PC-9 (cell line): ENCODE results near the gene PTBP2. TPM values are rescaled to one million over a fixed set of nuclear protein-coding genes. Genes with fewer than 3 reads are reported as not detected.

Source experiments
- BruUV-seq: library from RNA; stranded (reverse); fragments of 400-500 nt; replicated peaks from 2 replicates; lab custom pipeline; 2021; lab: Mats Ljungman, UMichigan
- CTCF ChIA-PET: fragments of 300-600 bp; sonication (Branson Sonifier 250); formaldehyde crosslinking; loops from one replicate; lab custom pipeline; 2022; ENCODE audit warnings: antibody characterized with exemption; lab: Charles Lee
- POLR2A ChIA-PET: fragments of 300-600 bp; sonication (Branson Sonifier 250); formaldehyde crosslinking; loops from one replicate; lab custom pipeline; 2022; ENCODE audit warnings: antibody characterized with exemption; ENCODE audit not compliant: unreplicated experiment; lab: Charles Lee
- DNase-seq, 2 experiments: peaks; one replicate each; pipeline versions ENCODE4 v3.0.0 to v3.0.0-alpha.2; 2015 to 2022; ENCODE audit warnings: mixed read lengths in 1 of 2
- H2AFZ ChIP-seq: fragments of 200-600 bp; sonication (generic); 2 replicates; pipeline ENCODE4 v1.8.1; 2017; ENCODE audit warnings: antibody characterized with exemption
- H3F3A ChIP-seq: fragments of 200-600 bp; sonication (generic); 2 replicates; pipeline ENCODE4 v1.8.1; 2017; ENCODE audit warnings: antibody characterized with exemption, mild to moderate bottlenecking, low read depth; ENCODE audit not compliant: insufficient read depth
- H3K27ac ChIP-seq: fragments of 200-600 bp; sonication (generic); 2 replicates; pipeline ENCODE4 v1.6.1; 2016; ENCODE audit warnings: mixed run types
- H3K27me3 ChIP-seq: fragments of 200-600 bp; sonication (generic); 2 replicates; pipeline ENCODE4 v1.6.1; 2016; ENCODE audit warnings: low read depth, mixed run types; ENCODE audit not compliant: insufficient read depth
- H3K36me3 ChIP-seq: fragments of 200-600 bp; sonication (generic); 2 replicates; pipeline ENCODE4 v1.6.1; 2016; ENCODE audit warnings: low read depth, mixed run types
- H3K4me1 ChIP-seq: fragments of 200-600 bp; sonication (generic); replicated peaks from 2 replicates; pipeline ENCODE4 v1.6.1; 2016; ENCODE audit warnings: mixed run types; ENCODE audit not compliant: insufficient read depth
- H3K4me2 ChIP-seq: fragments of 200-600 bp; sonication (generic); 2 replicates; pipeline ENCODE4 v1.6.1; 2017; ENCODE audit warnings: mixed run types
- H3K4me3 ChIP-seq: fragments of 200-600 bp; sonication (generic); 2 replicates; pipeline ENCODE4 v1.6.1; 2016; ENCODE audit warnings: mixed run types
- H3K79me2 ChIP-seq: fragments of 200-600 bp; sonication (generic); 2 replicates; pipeline ENCODE4 v1.6.1; 2017; ENCODE audit warnings: low read depth, mixed run types
- H3K9me2 ChIP-seq: fragments of 200-600 bp; sonication (generic); 2 replicates; pipeline ENCODE4 v1.8.1; 2017; ENCODE audit warnings: mild to moderate bottlenecking; ENCODE audit not compliant: insufficient read depth
- H3K9me3 ChIP-seq: fragments of 200-600 bp; sonication (generic); 2 replicates; pipeline ENCODE4 v1.8.1; 2016; ENCODE audit warnings: low read depth; ENCODE audit not compliant: insufficient read depth
- H4K20me1 ChIP-seq: fragments of 200-600 bp; sonication (generic); 2 replicates; pipeline ENCODE4 v1.8.1; 2017; ENCODE audit not compliant: insufficient read depth
- EZH2 ChIP-seq: fragments of 200-600 bp; sonication (generic); IDR thresholded peaks from 2 replicates; pipeline ENCODE4 v1.8.0; 2017; ENCODE audit warnings: antibody characterized with exemption, low read depth
- intact Hi-C: fragments of 100-400 bp; cut with micrococcal nuclease; formaldehyde crosslinking; loops from one replicate; pipeline ENCODE4 v1.10.0; 2022; ENCODE audit not compliant: unreplicated experiment
- total RNA-seq: library from RNA; stranded (reverse); gene quantifications from 2 replicates; pipeline ENCODE4 v1.2.3, GENCODE V29; 2021
- TF ChIP-seq, protein P1 (sequence below): fragments of 200-600 bp; sonication (generic); conservative IDR thresholded peaks from 2 replicates; pipeline ENCODE4 v1.6.1; 2017; ENCODE audit warnings: mixed run types, antibody characterized with exemption, mild to moderate bottlenecking, moderate library complexity

Gene PTBP2
- total RNA-seq, 1 experiment from 2014 or later = 14.0 TPM

DNA sequence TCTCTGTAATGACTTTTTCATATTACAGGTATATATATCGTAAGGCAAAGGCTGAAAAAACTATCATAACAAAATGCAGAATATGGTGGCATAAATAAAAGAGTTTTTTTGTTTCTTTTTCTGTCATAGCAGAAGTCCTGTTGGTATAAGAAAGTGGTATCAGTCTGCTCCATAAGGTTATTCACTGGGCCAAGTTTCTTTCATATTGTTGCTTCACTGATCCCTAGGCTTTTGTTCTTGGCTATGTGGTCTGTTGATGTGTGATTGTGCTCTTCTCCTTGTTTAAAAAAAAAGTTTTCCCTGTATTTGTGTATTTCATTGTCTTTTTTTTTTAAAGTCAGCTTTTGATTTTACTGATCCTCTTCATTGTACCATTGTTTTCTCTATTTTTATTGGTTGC is 26.0 kb downstream of the PTBP2 start:
- Histone ChIP-seq H2AFZ (no peak overlapping the region), H3K79me2 (peaks cover 75% of the 10 kb centered on the region), H4K20me1 (peaks cover 40% of the 10 kb centered on the region), H3K27me3 (no peaks in the 10 kb centered on the region), H3K27ac (no peak overlapping the region), H3K4me3 (no peak overlapping the region), H3K4me2 (no peak overlapping the region), H3K9me3 (no peaks in the 10 kb centered on the region), H3K9me2 (no peaks in the 10 kb centered on the region; the same call in 1 of the 2 replicates), H3K4me1 (no peaks in the 10 kb centered on the region), H3F3A (no peaks in the 10 kb centered on the region), H3K36me3 (peaks cover 13% of the 10 kb centered on the region)
- intact Hi-C loops = no loop called here
- POLR2A ChIA-PET = no interaction called here
- no TSS peak for BruUV-seq
- CTCF ChIA-PET = no interaction called here
- TF ChIP-seq EZH2 = no peak
- TF ChIP-seq, protein P1, sequence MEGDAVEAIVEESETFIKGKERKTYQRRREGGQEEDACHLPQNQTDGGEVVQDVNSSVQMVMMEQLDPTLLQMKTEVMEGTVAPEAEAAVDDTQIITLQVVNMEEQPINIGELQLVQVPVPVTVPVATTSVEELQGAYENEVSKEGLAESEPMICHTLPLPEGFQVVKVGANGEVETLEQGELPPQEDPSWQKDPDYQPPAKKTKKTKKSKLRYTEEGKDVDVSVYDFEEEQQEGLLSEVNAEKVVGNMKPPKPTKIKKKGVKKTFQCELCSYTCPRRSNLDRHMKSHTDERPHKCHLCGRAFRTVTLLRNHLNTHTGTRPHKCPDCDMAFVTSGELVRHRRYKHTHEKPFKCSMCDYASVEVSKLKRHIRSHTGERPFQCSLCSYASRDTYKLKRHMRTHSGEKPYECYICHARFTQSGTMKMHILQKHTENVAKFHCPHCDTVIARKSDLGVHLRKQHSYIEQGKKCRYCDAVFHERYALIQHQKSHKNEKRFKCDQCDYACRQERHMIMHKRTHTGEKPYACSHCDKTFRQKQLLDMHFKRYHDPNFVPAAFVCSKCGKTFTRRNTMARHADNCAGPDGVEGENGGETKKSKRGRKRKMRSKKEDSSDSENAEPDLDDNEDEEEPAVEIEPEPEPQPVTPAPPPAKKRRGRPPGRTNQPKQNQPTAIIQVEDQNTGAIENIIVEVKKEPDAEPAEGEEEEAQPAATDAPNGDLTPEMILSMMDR = no peak
- no peak for DNase-seq

DNA sequence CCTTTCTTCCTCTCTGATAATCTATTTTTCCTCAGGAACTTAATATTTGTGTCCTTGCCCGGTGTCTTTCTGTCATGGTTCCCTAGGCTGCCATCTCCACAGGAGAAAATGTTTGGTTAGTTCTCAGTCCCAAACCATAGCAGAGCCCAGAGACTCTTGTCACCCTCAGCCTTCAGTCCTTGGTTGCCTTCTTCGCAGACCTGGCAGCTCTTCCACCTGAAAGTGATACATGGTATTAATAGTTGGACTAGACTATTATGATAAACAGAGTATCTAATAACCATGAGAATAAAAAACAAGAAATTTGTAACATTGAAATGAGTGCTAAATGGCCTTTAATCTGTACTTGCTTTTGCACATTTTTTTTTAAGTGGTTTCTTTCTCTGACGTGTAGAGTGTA is 26.5 kb downstream of the PTBP2 start:
- POLR2A ChIA-PET = no interaction called here

DNA sequence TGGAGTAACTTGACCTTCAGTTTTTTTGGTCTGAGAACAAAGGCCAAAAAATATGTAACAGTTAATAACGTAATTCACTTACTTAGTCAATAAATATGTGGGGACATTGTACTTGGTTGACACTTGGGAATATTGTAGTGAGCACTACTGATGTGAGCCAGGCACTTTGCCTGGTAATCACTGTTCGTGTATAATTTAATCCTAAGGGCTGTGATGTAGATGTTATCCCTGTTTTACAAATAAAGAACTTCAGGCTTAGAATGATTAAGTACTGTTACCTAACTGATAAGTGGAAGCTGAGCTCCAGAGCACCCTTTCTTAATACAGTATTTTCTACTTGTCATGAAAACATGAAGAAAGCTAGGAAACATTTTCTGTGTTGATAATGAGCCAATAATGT is 28.0 kb downstream of the PTBP2 start:
- no peak for TF ChIP-seq EZH2
- TF ChIP-seq, protein P1 = no peak
- peaks cover 34% of the 10 kb centered on the region for H3K36me3 ChIP-seq
- no peaks in the 10 kb centered on the region for H3K4me1 ChIP-seq
- peaks cover 35% of the 10 kb centered on the region for H4K20me1 ChIP-seq
- no peak for DNase-seq
- POLR2A ChIA-PET = no interaction called here
- no peak overlapping the region for H3K4me2 ChIP-seq
- H2AFZ ChIP-seq = no peak overlapping the region
- no TSS peak for BruUV-seq
- CTCF ChIA-PET = no interaction called here
- H3K9me3 ChIP-seq = no peaks in the 10 kb centered on the region
- no peaks in the 10 kb centered on the region for H3F3A ChIP-seq
- H3K4me3 ChIP-seq = no peak overlapping the region
- no peak overlapping the region for H3K27ac ChIP-seq
- peaks cover 56% of the 10 kb centered on the region for H3K79me2 ChIP-seq
- intact Hi-C loops = no loop called here
- no peaks in the 10 kb centered on the region; the same call in 1 of the 2 replicates for H3K9me2 ChIP-seq
- H3K27me3 ChIP-seq = no peaks in the 10 kb centered on the region

More for the DNA sequence above, 26.5 kb downstream of the PTBP2 start:
- no peak overlapping the region for H3K4me2 ChIP-seq
- no peak overlapping the region for H3K4me3 ChIP-seq
- CTCF ChIA-PET = no interaction called here
- no peak overlapping the region for H2AFZ ChIP-seq
- intact Hi-C loops = no loop called here
- no peaks in the 10 kb centered on the region for H3K27me3 ChIP-seq
- no peak overlapping the region for H3K27ac ChIP-seq
- no peaks in the 10 kb centered on the region for H3K4me1 ChIP-seq
- H3K9me3 ChIP-seq = no peaks in the 10 kb centered on the region
- peaks cover 19% of the 10 kb centered on the region for H3K36me3 ChIP-seq
- peaks cover 37% of the 10 kb centered on the region for H4K20me1 ChIP-seq
- no peaks in the 10 kb centered on the region for H3F3A ChIP-seq
- H3K9me2 ChIP-seq = no peaks in the 10 kb centered on the region; the same call in 1 of the 2 replicates
- BruUV-seq = no TSS peak
- H3K79me2 ChIP-seq = peaks cover 70% of the 10 kb centered on the region
- no peak for DNase-seq
- TF ChIP-seq, protein P1 = no peak
- no peak for TF ChIP-seq EZH2
